ENCODE results near the gene GDPD1. TPM values are rescaled to one million over a fixed set of nuclear protein-coding genes. Genes with fewer than 3 reads are reported as not detected.

Gene GDPD1
- total RNA-seq (1 to 10 TPM; 1.0 to 2.6 (median 1.5) TPM), polyA plus RNA-seq (1 to 10 TPM; 1.5 to 2.3 TPM)
- long read RNA-seq, donor 1, partial matches to known transcripts, result 1 of 1 reads
- long read RNA-seq, donor 1, other reads (novel, unspliced or antisense), result 0 of 1 reads
- long read RNA-seq, donor 2, transcript GDPD1-201 (10 exons, 1,821 nt), result major isoform, 8 of 8 reads
- long read RNA-seq, donor 2, partial matches to known transcripts, result 0 of 8 reads
- long read RNA-seq, donor 2, other reads (novel, unspliced or antisense), result 0 of 8 reads
- long read RNA-seq, donor 3, result 0 reads

GRCh38 chr17:59220328-59221158, at the start of gene GDPD1:
GDPD1 (plus strand) TSS chr17:59220511; CDS start chr17:59220610, 99 bp downstream.
- peak; percentile 93 to 97 (median 95) for DNase-seq
- H3K27ac ChIP-seq, result peak within 1 kb of the TSS in 1 of 2 donors; percentile 6
- peak; percentile 43 to 72 (median 71) for TF ChIP-seq CTCF (IDR thresholded peaks at IDR 0.05)
- no peak for TF ChIP-seq POLR2A (IDR thresholded peaks at IDR 0.05)
- H3K36me3 ChIP-seq, result no peaks in the 10 kb centered on the region
- WGBS, 3 donors, result 0% methylated on average over 57 to 60 of the region's 60 CpGs
- H3K4me3 ChIP-seq, result peak within 1 kb of the TSS; percentile 80
- no peaks in the 10 kb centered on the region for H3K4me1 ChIP-seq (ENCODE audit: insufficient read depth)
- H3K9me3 ChIP-seq, result no peaks in the 10 kb centered on the region
- H3K27me3 ChIP-seq, result no peaks in the 10 kb centered on the region
- intact Hi-C loops (cut with DNase I), result no loop called here

- intact Hi-C loops (cut with DNase I), result no loop called here
These were observed 47.8 kb upstream of the GDPD1 start for GRCh38 chr17:59172436-59173004.

DNA sequence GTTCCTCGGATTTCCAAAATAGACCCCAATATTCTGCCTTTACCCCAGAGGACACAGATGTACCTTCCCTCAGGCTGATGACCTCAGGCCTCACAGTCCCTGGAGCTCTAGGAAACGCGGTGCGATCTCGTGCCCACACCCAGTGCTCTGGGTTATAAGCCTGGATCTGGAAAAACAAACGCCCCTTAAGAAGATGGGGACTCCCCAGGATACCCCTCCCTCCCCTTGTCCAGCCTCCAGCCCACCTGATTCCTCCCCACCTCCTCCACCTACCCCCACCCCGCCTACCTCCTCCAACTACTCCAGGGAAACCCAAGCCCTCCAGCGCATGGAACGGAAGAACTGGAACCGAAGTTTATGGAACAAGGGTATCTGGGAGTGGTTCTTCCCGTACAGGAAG, 45.6 kb upstream of the GDPD1 start:
- H3K27ac ChIP-seq, result no peak overlapping the region
- no peak for TF ChIP-seq CTCF (IDR thresholded peaks at IDR 0.05)
- H3K36me3 ChIP-seq, result no peaks in the 10 kb centered on the region
- H3K27me3 ChIP-seq, result no peaks in the 10 kb centered on the region
- intact Hi-C loops (cut with DNase I), result no loop called here
- H3K9me3 ChIP-seq, result no peaks in the 10 kb centered on the region
- DNase-seq, result no peak
- H3K4me1 ChIP-seq (ENCODE audit: insufficient read depth), result no peaks in the 10 kb centered on the region
- WGBS, 3 donors, result 98% methylated on average over 11 of the region's 11 CpGs
- H3K4me3 ChIP-seq, result no peak overlapping the region

More at GRCh38 chr17:59172436-59173004, 47.8 kb upstream of the GDPD1 start:
- no peaks in the 10 kb centered on the region for H3K27me3 ChIP-seq
- 98 to 99% (median 98%) methylated on average over 27 to 33 of the region's 33 CpGs for WGBS, 3 donors
- TF ChIP-seq POLR2A (IDR thresholded peaks at IDR 0.05) (no peak), CTCF (IDR thresholded peaks at IDR 0.05) (no peak), EP300 (IDR thresholded peaks at IDR 0.05) (no peak)
- no peaks in the 10 kb centered on the region for H3K9me3 ChIP-seq
- H3K4me3 ChIP-seq, result no peak overlapping the region
- DNase-seq, result no peak
- H3K36me3 ChIP-seq, result no peaks in the 10 kb centered on the region
- H3K4me1 ChIP-seq (ENCODE audit: insufficient read depth), result no peaks in the 10 kb centered on the region
- H3K27ac ChIP-seq, result no peak overlapping the region

DNA sequence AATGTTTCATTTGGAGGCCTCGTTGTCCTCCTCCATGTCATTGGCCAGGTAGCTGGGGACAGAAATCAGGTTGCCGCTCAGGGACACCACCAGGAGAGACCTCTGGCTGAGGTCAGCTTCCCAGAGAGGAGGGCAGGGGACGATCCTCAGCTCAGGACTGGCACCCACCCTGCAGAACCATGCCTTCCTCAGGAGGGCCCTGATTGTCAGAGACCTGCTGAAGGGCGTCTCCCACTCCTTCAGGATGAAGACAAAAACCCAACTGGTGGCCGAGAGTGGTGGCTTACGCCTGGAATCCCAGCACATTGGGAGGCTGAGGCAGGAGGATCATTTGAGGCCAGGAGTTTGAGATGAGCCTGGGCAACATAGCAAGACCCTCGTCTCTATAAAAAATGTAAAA, 45.2 kb upstream of the GDPD1 start:
- no peak for TF ChIP-seq CTCF (IDR thresholded peaks at IDR 0.05)
- no peak for TF ChIP-seq EP300 (IDR thresholded peaks at IDR 0.05)
- TF ChIP-seq POLR2A (IDR thresholded peaks at IDR 0.05), result no peak
- no peak for DNase-seq
- H3K9me3 ChIP-seq, result no peaks in the 10 kb centered on the region
- 94 to 100% (median 99%) methylated on average over 7 of the region's 7 CpGs for WGBS, 3 donors
- H3K4me3 ChIP-seq, result no peak overlapping the region
- no peaks in the 10 kb centered on the region for H3K4me1 ChIP-seq (ENCODE audit: insufficient read depth)
- intact Hi-C loops (cut with DNase I), result no loop called here
- no peaks in the 10 kb centered on the region for H3K36me3 ChIP-seq
- no peak overlapping the region for H3K27ac ChIP-seq
- no peaks in the 10 kb centered on the region for H3K27me3 ChIP-seq
